ENCODE data around the gene ZNF423. TPM values are rescaled to one million over a fixed set of nuclear protein-coding genes. Genes with fewer than 3 reads are reported as not detected.
A peak's percentile ranks its signal among the peaks of the same experiment; 100 is the strongest.

The ZNF423 gene
- total RNA-seq, 4 donors from 2014 or later = 7.0 to 19.7 (median 8.4) TPM

GRCh38 chr16:49453021-49453420 is 402.9 kb downstream of the ZNF423 start:
- H3K4me1 ChIP-seq = no peaks in the 10 kb centered on the region
- ATAC-seq = no peak
- no peaks in the 10 kb centered on the region for H3K9me3 ChIP-seq
- H3K27me3 ChIP-seq = peaks cover 24% of the 10 kb centered on the region
- no peaks in the 10 kb centered on the region for H3K36me3 ChIP-seq
- H3K27ac ChIP-seq = peak overlapping the region in 1 of 4 donors; percentile 31
- no peak overlapping the region for H3K4me3 ChIP-seq
- TF ChIP-seq POLR2A (IDR thresholded peaks at IDR 0.05) = no peak
- no peak for TF ChIP-seq EP300 (IDR thresholded peaks at IDR 0.05)
- WGBS, 2 donors (ENCODE audit: low coverage in 1 of 2) = 93 to 100% methylated on average over 1 to 4 of the region's 5 CpGs

- TF ChIP-seq CTCF (IDR thresholded peaks at IDR 0.05) = no peak
- no peak for TF ChIP-seq POLR2A (IDR thresholded peaks at IDR 0.05)
- TF ChIP-seq POLR2AphosphoS5 (IDR thresholded peaks at IDR 0.05) = no peak
- TF ChIP-seq EP300 (IDR thresholded peaks at IDR 0.05) = no peak
- H3K9me3 ChIP-seq = no peaks in the 10 kb centered on the region
- ATAC-seq = no peak
- no peaks in the 10 kb centered on the region for H3K4me1 ChIP-seq
- H3K27ac ChIP-seq = peak overlapping the region in 2 of 4 donors; percentile 3 to 31
- no peaks in the 10 kb centered on the region for H3K36me3 ChIP-seq
- WGBS, 2 donors (ENCODE audit: low coverage in 1 of 2) = 50 to 63% methylated on average over 11 to 14 of the region's 14 CpGs
- peaks cover 24% of the 10 kb centered on the region for H3K27me3 ChIP-seq
- no peak overlapping the region for H3K4me3 ChIP-seq
Observed at GRCh38 chr16:49452578-49452977, 403.3 kb downstream of the ZNF423 start.

GRCh38 chr16:49452108-49452507 is 403.8 kb downstream of the ZNF423 start:
- Histone ChIP-seq H3K27me3 (peaks cover 24% of the 10 kb centered on the region), H3K4me1 (no peaks in the 10 kb centered on the region), H3K27ac (peak overlapping the region in 2 of 4 donors; percentile 3 to 31), H3K36me3 (no peaks in the 10 kb centered on the region), H3K4me3 (no peak overlapping the region), H3K9me3 (no peaks in the 10 kb centered on the region)
- no peak for ATAC-seq
- 29 to 83% methylated on average over 1 to 3 of the region's 4 CpGs for WGBS, 2 donors (ENCODE audit: low coverage in 1 of 2)
- no peak for TF ChIP-seq CTCF (IDR thresholded peaks at IDR 0.05)
- TF ChIP-seq POLR2A (IDR thresholded peaks at IDR 0.05) = no peak
- no peak for TF ChIP-seq POLR2AphosphoS5 (IDR thresholded peaks at IDR 0.05)

GRCh38 chr16:49446805-49447204 is 409.1 kb downstream of the ZNF423 start:
- H3K4me3 ChIP-seq = no peak overlapping the region
- H3K27me3 ChIP-seq = peaks cover 14% of the 10 kb centered on the region
- no peaks in the 10 kb centered on the region for H3K9me3 ChIP-seq
- H3K36me3 ChIP-seq = no peaks in the 10 kb centered on the region
- H3K4me1 ChIP-seq = no peaks in the 10 kb centered on the region
- 79 to 91% methylated on average over 2 of the region's 2 CpGs for WGBS, 2 donors (ENCODE audit: low coverage in 1 of 2)
- no peak overlapping the region for H3K27ac ChIP-seq
- no peak for ATAC-seq
- TF ChIP-seq CTCF (IDR thresholded peaks at IDR 0.05) = no peak
- TF ChIP-seq POLR2AphosphoS5 (IDR thresholded peaks at IDR 0.05) = no peak
- TF ChIP-seq EP300 (IDR thresholded peaks at IDR 0.05) = no peak
- no peak for TF ChIP-seq POLR2A (IDR thresholded peaks at IDR 0.05)

GRCh38 chr16:49443576-49443975 is 412.3 kb downstream of the ZNF423 start:
- no peak for TF ChIP-seq CTCF (IDR thresholded peaks at IDR 0.05)
- TF ChIP-seq POLR2A (IDR thresholded peaks at IDR 0.05) = no peak
- no peak for TF ChIP-seq EP300 (IDR thresholded peaks at IDR 0.05)
- no peak for TF ChIP-seq POLR2AphosphoS5 (IDR thresholded peaks at IDR 0.05)
- Histone ChIP-seq H3K27me3 (peaks cover 23% of the 10 kb centered on the region), H3K4me1 (peaks cover 0 to 13% (median 0%) of the 10 kb centered on the region in 3 donors), H3K4me3 (no peak overlapping the region), H3K9me3 (no peaks in the 10 kb centered on the region), H3K36me3 (no peaks in the 10 kb centered on the region), H3K27ac (no peak overlapping the region)
- WGBS, 2 donors (ENCODE audit: low coverage in 1 of 2) = 77 to 79% methylated on average over 7 to 8 of the region's 9 CpGs
- no peak for ATAC-seq
